ENCODE results near the gene TCEANC2.

The TCEANC2 gene

DNA sequence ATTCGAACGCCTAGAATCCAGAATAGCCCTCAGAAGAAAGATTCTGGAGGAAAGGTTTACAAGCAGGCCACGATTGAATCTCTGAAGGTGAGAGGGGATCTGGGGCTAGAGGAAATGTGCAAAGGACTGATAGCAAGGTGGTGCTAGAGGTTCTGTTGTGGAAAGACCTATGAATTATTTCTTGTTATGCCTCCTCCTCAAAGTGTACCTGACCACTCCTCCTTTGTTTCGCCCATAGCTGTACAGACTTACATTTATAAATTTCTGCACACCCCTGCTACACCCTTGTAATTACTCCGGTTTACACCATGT is 986 bp downstream of the TCEANC2 start:
- no peaks in the 10 kb centered on the region for H3K36me3 ChIP-seq (ENCODE audit: control insufficient read depth, insufficient read depth, low read length)
- H3K27me3 ChIP-seq (ENCODE audit: control insufficient read depth, insufficient read depth, low read length) = no peaks in the 10 kb centered on the region
- H3K9me3 ChIP-seq (ENCODE audit: control insufficient read depth, insufficient read depth, low read length) = no peaks in the 10 kb centered on the region
- H3K4me1 ChIP-seq (ENCODE audit: control insufficient read depth, insufficient read depth, low read length) = peaks cover 13% of the 10 kb centered on the region
- H3K9ac ChIP-seq (ENCODE audit: low read depth, low read length) = 0 out of 2 replicates have a peak overlapping the region, but pooled peaks have one; percentile 71
- no peak overlapping the region for H3K27ac ChIP-seq (ENCODE audit: low read depth, low read length)
- H3K4me3 ChIP-seq (ENCODE audit: low read depth, low read length) = peak overlapping the region; percentile 91

GRCh38 chr1:54064299-54064698 is 10.9 kb downstream of the TCEANC2 start:
- no peak overlapping the region for H3K4me3 ChIP-seq (ENCODE audit: low read depth, low read length)
- H3K4me1 ChIP-seq (ENCODE audit: control insufficient read depth, insufficient read depth, low read length) = no peaks in the 10 kb centered on the region
- H3K27ac ChIP-seq (ENCODE audit: low read depth, low read length) = no peak overlapping the region
- H3K9ac ChIP-seq (ENCODE audit: low read depth, low read length) = no peak overlapping the region
- H3K9me3 ChIP-seq (ENCODE audit: control insufficient read depth, insufficient read depth, low read length) = no peaks in the 10 kb centered on the region
- no peaks in the 10 kb centered on the region for H3K36me3 ChIP-seq (ENCODE audit: control insufficient read depth, insufficient read depth, low read length)
- no peaks in the 10 kb centered on the region for H3K27me3 ChIP-seq (ENCODE audit: control insufficient read depth, insufficient read depth, low read length)

- Histone ChIP-seq H3K27ac (ENCODE audit: low read depth, low read length) (no peak overlapping the region), H3K9ac (ENCODE audit: low read depth, low read length) (no peak overlapping the region), H3K4me3 (ENCODE audit: low read depth, low read length) (no peak overlapping the region), H3K27me3 (ENCODE audit: control insufficient read depth, insufficient read depth, low read length) (no peaks in the 10 kb centered on the region), H3K4me1 (ENCODE audit: control insufficient read depth, insufficient read depth, low read length) (no peaks in the 10 kb centered on the region), H3K36me3 (ENCODE audit: control insufficient read depth, insufficient read depth, low read length) (peaks cover 4% of the 10 kb centered on the region), H3K9me3 (ENCODE audit: control insufficient read depth, insufficient read depth, low read length) (0 out of 2 replicates have a peak, but pooled peaks cover 3% of the 10 kb centered on the region)
Observed at GRCh38 chr1:54069791-54070170, 16.4 kb downstream of the TCEANC2 start.

DNA sequence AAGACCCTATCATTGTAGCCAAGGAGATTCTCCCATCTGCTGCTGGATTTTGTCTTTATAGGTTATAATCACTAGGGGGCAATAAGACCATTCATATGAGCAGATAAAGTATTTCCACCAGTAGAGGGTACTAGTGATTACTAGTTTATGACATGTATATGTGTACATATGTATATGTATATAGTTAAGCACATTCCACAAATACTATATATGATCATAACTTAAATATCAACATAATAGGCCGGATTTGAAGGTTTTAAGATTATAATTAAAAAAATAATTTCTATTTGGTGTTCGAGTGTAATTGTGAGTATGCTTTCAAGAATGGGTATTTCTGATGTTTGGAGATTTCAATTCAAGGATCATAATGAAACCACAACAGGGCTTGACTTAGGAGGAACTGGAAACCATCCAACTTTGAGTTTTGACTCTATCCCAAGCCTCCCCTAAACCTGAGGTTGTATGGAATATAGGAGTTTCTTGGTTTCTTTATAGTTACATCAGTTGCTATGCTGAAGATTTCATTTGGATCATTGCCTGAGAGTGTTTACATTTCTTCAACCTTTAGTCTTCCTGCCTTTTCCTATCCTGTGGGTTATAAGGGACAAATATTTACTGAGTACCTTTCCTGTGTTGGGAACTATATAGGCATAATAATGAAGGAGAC is 16.9 kb downstream of the TCEANC2 start:
- Histone ChIP-seq H3K27me3 (ENCODE audit: control insufficient read depth, insufficient read depth, low read length) (no peaks in the 10 kb centered on the region), H3K4me1 (ENCODE audit: control insufficient read depth, insufficient read depth, low read length) (no peaks in the 10 kb centered on the region), H3K36me3 (ENCODE audit: control insufficient read depth, insufficient read depth, low read length) (peaks cover 4% of the 10 kb centered on the region), H3K9me3 (ENCODE audit: control insufficient read depth, insufficient read depth, low read length) (0 out of 2 replicates have a peak, but pooled peaks cover 3% of the 10 kb centered on the region), H3K4me3 (ENCODE audit: low read depth, low read length) (no peak overlapping the region), H3K27ac (ENCODE audit: low read depth, low read length) (no peak overlapping the region), H3K9ac (ENCODE audit: low read depth, low read length) (no peak overlapping the region)

- Histone ChIP-seq H3K4me3 (ENCODE audit: low read depth, low read length) (no peak overlapping the region), H3K36me3 (ENCODE audit: control insufficient read depth, insufficient read depth, low read length) (no peaks in the 10 kb centered on the region), H3K9ac (ENCODE audit: low read depth, low read length) (no peak overlapping the region), H3K9me3 (ENCODE audit: control insufficient read depth, insufficient read depth, low read length) (no peaks in the 10 kb centered on the region), H3K4me1 (ENCODE audit: control insufficient read depth, insufficient read depth, low read length) (no peaks in the 10 kb centered on the region), H3K27ac (ENCODE audit: low read depth, low read length) (no peak overlapping the region), H3K27me3 (ENCODE audit: control insufficient read depth, insufficient read depth, low read length) (no peaks in the 10 kb centered on the region)
Observed at GRCh38 chr1:54077359-54077758, 24.0 kb downstream of the TCEANC2 start.

DNA sequence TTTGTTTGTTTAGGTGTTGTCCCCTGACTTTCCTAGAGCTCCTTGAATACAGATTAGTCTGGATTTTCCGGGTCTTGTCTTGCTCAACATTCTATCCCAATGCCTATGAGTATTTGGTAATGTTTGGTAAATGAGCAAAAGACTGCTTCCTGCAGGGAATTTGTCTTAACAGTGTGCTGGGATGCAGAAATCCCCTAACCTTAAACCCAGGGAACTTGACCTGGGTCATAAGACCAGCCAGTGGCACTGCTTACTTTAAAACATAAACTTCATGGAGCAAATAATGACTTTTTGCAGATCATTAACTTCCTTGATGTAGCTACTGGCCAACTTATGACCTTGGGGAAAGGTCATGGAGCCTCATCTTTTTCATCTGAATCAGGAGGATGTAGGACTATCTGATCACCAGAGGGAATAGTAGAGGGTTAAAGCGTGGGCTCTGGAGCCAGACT is 27.2 kb downstream of the TCEANC2 start:
- no peak overlapping the region for H3K27ac ChIP-seq (ENCODE audit: low read depth, low read length)
- no peaks in the 10 kb centered on the region for H3K36me3 ChIP-seq (ENCODE audit: control insufficient read depth, insufficient read depth, low read length)
- no peaks in the 10 kb centered on the region for H3K9me3 ChIP-seq (ENCODE audit: control insufficient read depth, insufficient read depth, low read length)
- H3K9ac ChIP-seq (ENCODE audit: low read depth, low read length) = no peak overlapping the region
- H3K27me3 ChIP-seq (ENCODE audit: control insufficient read depth, insufficient read depth, low read length) = no peaks in the 10 kb centered on the region
- peaks cover 6% of the 10 kb centered on the region; the same call in 1 of the 2 replicates for H3K4me1 ChIP-seq (ENCODE audit: control insufficient read depth, insufficient read depth, low read length)
- no peak overlapping the region for H3K4me3 ChIP-seq (ENCODE audit: low read depth, low read length)

- Histone ChIP-seq H3K4me3 (ENCODE audit: low read depth, low read length) (no peak overlapping the region), H3K4me1 (ENCODE audit: control insufficient read depth, insufficient read depth, low read length) (peaks cover 6% of the 10 kb centered on the region; the same call in 1 of the 2 replicates), H3K27ac (ENCODE audit: low read depth, low read length) (no peak overlapping the region), H3K9ac (ENCODE audit: low read depth, low read length) (no peak overlapping the region), H3K27me3 (ENCODE audit: control insufficient read depth, insufficient read depth, low read length) (no peaks in the 10 kb centered on the region), H3K9me3 (ENCODE audit: control insufficient read depth, insufficient read depth, low read length) (no peaks in the 10 kb centered on the region), H3K36me3 (ENCODE audit: control insufficient read depth, insufficient read depth, low read length) (no peaks in the 10 kb centered on the region)
Observed at GRCh38 chr1:54081306-54082270, 28.2 kb downstream of the TCEANC2 start.

GRCh38 chr1:54084794-54085193 is 31.4 kb downstream of the TCEANC2 start:
- H3K27ac ChIP-seq (ENCODE audit: low read depth, low read length) = no peak overlapping the region
- H3K9me3 ChIP-seq (ENCODE audit: control insufficient read depth, insufficient read depth, low read length) = no peaks in the 10 kb centered on the region
- no peaks in the 10 kb centered on the region for H3K27me3 ChIP-seq (ENCODE audit: control insufficient read depth, insufficient read depth, low read length)
- no peak overlapping the region for H3K4me3 ChIP-seq (ENCODE audit: low read depth, low read length)
- no peaks in the 10 kb centered on the region for H3K36me3 ChIP-seq (ENCODE audit: control insufficient read depth, insufficient read depth, low read length)
- H3K4me1 ChIP-seq (ENCODE audit: control insufficient read depth, insufficient read depth, low read length) = peaks cover 6% of the 10 kb centered on the region; the same call in 1 of the 2 replicates
- H3K9ac ChIP-seq (ENCODE audit: low read depth, low read length) = no peak overlapping the region

DNA sequence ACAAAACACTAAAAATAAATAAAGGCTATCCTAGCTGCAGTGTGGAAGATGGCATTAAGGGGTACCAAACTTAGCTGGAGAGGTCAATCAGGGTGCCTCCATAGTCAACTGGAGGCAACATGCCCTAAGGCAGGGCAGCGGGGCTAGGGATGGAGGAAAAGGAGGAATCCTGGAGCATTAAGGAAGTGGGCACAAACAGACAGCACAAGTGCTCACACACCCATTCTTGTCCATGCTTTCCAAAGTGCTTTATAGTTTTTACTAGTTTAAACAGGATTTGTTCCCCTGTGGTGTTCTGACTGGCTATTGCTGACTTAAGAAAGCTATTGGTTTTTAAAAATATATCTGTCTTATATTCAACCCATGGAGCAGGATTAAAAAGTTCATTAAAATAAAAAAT is 33.3 kb downstream of the TCEANC2 start:
- Histone ChIP-seq H3K36me3 (ENCODE audit: control insufficient read depth, insufficient read depth, low read length) (no peaks in the 10 kb centered on the region), H3K4me3 (ENCODE audit: low read depth, low read length) (no peak overlapping the region), H3K27ac (ENCODE audit: low read depth, low read length) (no peak overlapping the region), H3K9me3 (ENCODE audit: control insufficient read depth, insufficient read depth, low read length) (no peaks in the 10 kb centered on the region), H3K4me1 (ENCODE audit: control insufficient read depth, insufficient read depth, low read length) (peaks cover 6% of the 10 kb centered on the region; the same call in 1 of the 2 replicates), H3K9ac (ENCODE audit: low read depth, low read length) (no peak overlapping the region), H3K27me3 (ENCODE audit: control insufficient read depth, insufficient read depth, low read length) (no peaks in the 10 kb centered on the region)

DNA sequence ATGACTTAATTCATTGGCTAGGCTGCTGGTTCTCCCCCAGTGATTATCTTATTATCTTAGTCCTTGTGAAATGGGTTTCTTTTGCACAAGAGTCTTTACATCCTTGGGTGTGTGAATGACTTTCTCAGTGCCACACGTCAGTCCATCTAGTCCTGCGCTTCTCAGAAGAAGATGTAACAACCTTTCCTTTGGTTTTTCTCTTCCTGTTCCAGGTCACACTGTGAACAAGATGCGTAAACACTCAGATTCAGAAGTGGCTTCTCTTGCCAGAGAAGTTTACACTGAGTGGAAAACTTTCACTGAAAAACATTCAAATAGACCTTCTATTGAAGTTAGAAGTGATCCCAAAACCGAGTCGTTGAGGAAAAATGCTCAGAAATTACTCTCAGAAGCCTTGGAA is 35.0 kb downstream of the TCEANC2 start:
- H3K27ac ChIP-seq (ENCODE audit: low read depth, low read length) = no peak overlapping the region
- no peaks in the 10 kb centered on the region for H3K27me3 ChIP-seq (ENCODE audit: control insufficient read depth, insufficient read depth, low read length)
- no peak overlapping the region for H3K4me3 ChIP-seq (ENCODE audit: low read depth, low read length)
- H3K4me1 ChIP-seq (ENCODE audit: control insufficient read depth, insufficient read depth, low read length) = peaks cover 6% of the 10 kb centered on the region; the same call in 1 of the 2 replicates
- H3K9ac ChIP-seq (ENCODE audit: low read depth, low read length) = no peak overlapping the region
- no peaks in the 10 kb centered on the region for H3K36me3 ChIP-seq (ENCODE audit: control insufficient read depth, insufficient read depth, low read length)
- no peaks in the 10 kb centered on the region for H3K9me3 ChIP-seq (ENCODE audit: control insufficient read depth, insufficient read depth, low read length)

DNA sequence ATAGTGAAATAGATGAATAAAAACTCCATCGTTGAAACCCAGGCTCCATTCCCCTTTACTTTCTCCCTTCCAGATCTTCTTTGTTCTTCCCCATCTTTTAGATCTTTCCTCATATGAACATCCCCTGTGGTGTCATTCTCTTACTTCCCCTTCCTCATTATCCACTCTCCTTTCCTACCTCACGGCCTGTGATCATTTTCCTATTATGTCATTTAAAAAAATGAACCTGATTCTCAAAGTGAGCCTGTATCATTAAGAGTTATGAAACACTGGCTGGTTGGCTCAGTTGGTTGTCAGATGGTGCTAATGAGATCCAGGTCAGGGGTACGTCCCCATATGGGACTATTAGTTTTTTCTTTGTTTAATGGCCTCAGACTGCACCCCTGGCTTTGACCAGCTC is 38.3 kb downstream of the TCEANC2 start:
- H3K4me3 ChIP-seq (ENCODE audit: low read depth, low read length) = no peak overlapping the region
- H3K4me1 ChIP-seq (ENCODE audit: control insufficient read depth, insufficient read depth, low read length) = no peaks in the 10 kb centered on the region
- H3K9ac ChIP-seq (ENCODE audit: low read depth, low read length) = no peak overlapping the region
- no peaks in the 10 kb centered on the region for H3K9me3 ChIP-seq (ENCODE audit: control insufficient read depth, insufficient read depth, low read length)
- H3K27ac ChIP-seq (ENCODE audit: low read depth, low read length) = no peak overlapping the region
- H3K36me3 ChIP-seq (ENCODE audit: control insufficient read depth, insufficient read depth, low read length) = no peaks in the 10 kb centered on the region
- H3K27me3 ChIP-seq (ENCODE audit: control insufficient read depth, insufficient read depth, low read length) = no peaks in the 10 kb centered on the region

All from HUES48 (cell line).